GM20000 (cell line): ENCODE data around the gene ZNF773.
A peak's percentile ranks its signal among the peaks of the same experiment; 100 is the strongest.
"Not testable (repeated sequence)": the region's sequence is repeated elsewhere in the genome, so short reads cannot be mapped to it uniquely, and the experiment has no call there.

Experiments
- DNase-seq: peaks from one replicate; pipeline ENCODE4 v3.0.0; 2012; ENCODE audit warnings: low spot score
- CTCF ChIP-seq: IDR thresholded peaks from 2 replicates; pipeline ENCODE4 v1.5.1; 2012; ENCODE audit warnings: mild to moderate bottlenecking, control low read depth; ENCODE audit errors: extremely low read depth, missing control alignments

Gene ZNF773

DNA sequence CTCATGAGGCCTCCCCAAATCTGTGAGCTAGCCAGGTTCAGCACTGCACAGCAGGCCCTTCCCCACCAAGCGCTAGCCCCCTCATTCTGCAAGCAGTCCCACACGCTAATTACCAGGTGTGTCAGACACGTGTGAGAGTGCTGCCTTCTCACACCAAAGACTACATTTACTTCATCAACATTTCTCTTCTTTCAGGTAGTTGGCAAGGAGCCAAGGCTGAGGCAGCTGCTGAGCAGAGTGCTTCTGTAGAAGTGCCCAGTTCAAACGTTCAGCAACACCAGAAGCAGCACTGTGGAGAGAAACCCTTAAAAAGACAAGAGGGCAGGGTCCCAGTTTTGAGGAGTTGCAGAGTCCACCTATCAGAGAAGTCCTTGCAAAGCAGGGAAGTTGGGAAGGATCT, 6.4 kb downstream of the ZNF773 start:
- DNase-seq = no peak
- TF ChIP-seq CTCF = no peak

- DNase-seq = no peak
These were observed 11.7 kb downstream of the ZNF773 start for GRCh38 chr19:57511484-57511883.

DNA sequence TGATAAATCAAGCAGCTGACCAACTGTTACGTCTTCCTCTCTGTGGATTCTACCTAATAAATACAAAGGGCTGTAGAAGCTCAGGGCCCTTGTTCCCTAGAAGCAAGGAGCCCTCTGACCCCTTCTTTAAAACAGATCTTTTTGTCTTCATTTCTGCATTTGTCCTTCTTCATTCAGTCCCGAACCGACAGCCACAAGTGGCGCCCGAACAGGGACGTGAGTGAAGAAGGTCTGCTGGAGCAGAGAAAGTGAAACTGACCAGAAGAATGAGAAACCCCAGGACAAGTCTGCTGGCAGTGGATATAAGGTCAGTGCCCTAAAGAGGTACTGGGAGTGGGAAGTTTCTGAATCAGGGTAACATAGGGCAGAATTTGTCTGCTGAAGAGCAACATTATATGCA, 13.1 kb downstream of the ZNF773 start:
- no peak for DNase-seq
- TF ChIP-seq CTCF = no peak

More at GRCh38 chr19:57511484-57511883, 11.7 kb downstream of the ZNF773 start:
- no peak for TF ChIP-seq CTCF

DNA sequence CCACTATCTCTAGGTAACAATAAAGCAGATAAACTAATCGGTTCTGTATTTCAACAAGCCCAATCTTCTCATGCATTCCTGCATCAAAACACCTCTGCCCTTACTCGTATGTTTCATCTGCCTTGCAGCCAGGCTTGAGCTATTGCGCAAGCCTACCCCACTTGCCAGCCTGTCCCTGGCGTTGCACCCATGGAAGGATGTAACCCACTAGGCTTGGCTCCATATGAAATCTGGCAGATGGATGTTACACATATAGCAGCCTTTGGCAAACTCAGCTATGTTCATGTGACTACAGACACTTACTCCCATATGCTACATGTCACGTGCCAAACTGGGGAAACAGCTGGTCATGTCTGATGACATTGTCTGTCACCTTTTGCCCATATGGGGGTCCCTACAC, 15.5 kb downstream of the ZNF773 start:
- no peak for DNase-seq
- no peak for TF ChIP-seq CTCF

- DNase-seq = not testable (repeated sequence)
These were observed 18.3 kb downstream of the ZNF773 start for GRCh38 chr19:57518021-57518420.

DNA sequence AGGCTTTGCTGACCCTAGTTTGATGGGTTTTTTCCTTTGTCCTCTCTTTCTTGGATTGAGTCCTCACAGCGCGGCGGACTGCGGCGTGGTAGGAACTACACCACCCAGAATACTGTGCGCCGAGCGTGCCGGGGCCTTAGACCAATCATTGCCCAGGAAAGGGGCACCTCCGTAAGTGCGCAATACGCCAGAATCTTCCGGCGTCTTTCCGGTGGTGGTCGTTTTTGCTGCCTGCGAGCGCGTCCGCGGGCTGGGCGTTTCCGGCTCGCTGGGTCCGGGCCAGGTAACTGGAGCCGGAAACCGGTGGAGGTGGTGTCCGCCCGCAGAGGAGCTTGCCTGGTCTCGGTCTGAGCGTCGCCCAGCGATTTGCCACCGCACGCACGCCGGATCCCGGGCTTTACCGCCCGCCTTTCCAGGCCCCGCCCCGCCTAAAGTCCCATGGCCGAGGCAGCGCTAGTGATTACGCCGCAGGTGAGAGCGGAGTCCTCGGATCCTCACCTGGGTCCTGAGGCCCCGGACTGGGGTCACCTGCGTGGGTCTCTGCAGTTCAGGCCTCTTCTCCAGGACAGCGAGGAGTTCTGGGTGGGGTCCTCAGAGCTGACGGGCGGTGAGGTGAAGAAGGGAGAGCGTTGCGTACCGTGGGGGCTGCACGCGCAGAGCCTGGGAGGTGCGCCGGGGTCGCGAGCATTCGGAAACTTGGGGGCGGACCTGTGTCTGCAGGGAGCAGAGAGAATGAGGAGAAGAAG, 27.6 kb downstream of the ZNF773 start, which contains the start of gene ZNF549:
TSS of gene ZNF549 (plus strand) at position 221 of the 746 bp plus-strand sequence. CDS start at position 439, 218 bp downstream.
- peak; percentile 91 for DNase-seq
- no peak for TF ChIP-seq CTCF

DNA sequence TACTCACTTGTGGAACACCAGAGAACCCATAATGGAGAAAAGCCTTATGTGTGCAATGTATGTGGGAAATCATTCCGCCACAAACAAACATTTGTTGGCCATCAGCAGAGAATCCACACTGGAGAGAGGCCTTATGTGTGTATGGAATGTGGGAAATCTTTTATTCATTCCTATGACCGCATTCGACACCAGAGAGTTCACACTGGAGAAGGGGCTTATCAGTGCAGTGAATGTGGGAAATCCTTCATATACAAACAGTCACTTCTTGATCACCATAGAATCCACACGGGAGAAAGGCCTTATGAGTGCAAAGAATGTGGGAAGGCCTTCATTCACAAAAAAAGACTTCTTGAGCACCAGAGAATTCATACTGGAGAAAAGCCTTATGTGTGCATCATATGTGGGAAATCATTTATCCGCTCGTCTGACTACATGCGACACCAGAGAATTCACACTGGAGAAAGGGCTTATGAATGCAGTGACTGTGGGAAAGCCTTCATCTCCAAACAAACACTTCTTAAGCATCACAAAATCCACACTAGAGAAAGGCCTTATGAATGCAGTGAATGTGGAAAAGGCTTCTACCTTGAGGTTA, 38.3 kb downstream of the ZNF773 start:
- no peak for TF ChIP-seq CTCF
- no peak for DNase-seq

DNA sequence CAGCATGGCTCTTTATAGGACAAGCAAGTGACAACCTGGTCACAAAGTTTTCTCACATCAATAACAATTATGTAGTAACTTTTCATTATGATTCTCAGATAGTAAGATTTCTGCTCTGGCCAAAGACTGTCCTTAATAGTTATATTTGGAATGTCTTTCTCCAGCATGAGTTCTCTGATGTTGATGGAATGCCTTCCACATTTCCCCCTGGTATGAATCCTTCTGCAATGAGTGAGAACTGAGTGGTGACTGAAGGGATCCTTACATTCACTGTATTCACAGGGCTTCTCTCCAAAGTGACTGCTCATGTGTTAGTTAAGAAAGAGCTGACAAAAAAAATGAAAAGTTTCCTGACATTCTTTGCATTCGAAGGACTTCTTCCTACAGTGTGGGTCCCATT, 46.8 kb downstream of the ZNF773 start:
- no peak for TF ChIP-seq CTCF
- no peak for DNase-seq
